Measurements from ENCODE around the gene CTNNA2.

- TF ChIP-seq YY1 (IDR thresholded peaks at IDR 0.05; ENCODE audit: low read depth), result no peak
- TF ChIP-seq RXRA (IDR thresholded peaks at IDR 0.05; ENCODE audit: borderline replicate concordance, low read depth), result no peak
- TF ChIP-seq ZBTB33 (IDR thresholded peaks at IDR 0.05; ENCODE audit: borderline replicate concordance, low read depth), result no peak
- no peak for TF ChIP-seq SMC3 (IDR thresholded peaks at IDR 0.05; ENCODE audit: low read depth, low read length)
- TF ChIP-seq POLR2AphosphoS5 (IDR thresholded peaks at IDR 0.05; ENCODE audit: low read depth, low read length), result no peak
- no peak for TF ChIP-seq JUND (IDR thresholded peaks at IDR 0.05)
- no peak for TF ChIP-seq EP300 (IDR thresholded peaks at IDR 0.05; ENCODE audit: borderline replicate concordance in 1 of 2, low read depth in 1 of 2, low read length in 1 of 2)
- no peak for TF ChIP-seq EZH2phosphoT487 (IDR thresholded peaks at IDR 0.05; ENCODE audit: borderline replicate concordance, low read depth)
- TF ChIP-seq CTCF (IDR thresholded peaks at IDR 0.05), result no peak
- TF ChIP-seq RAD21 (IDR thresholded peaks at IDR 0.05; ENCODE audit: low read length), result no peak
These were observed 447.7 kb downstream of the CTNNA2 start for GRCh38 chr2:79960519-79960918.

All from SK-N-SH (cell line).